Activated T-cell treated with anti-CD3 and anti-CD28 coated beads for 24 hours (primary cell): Measurements from ENCODE around the gene VIPR1.
"Not testable (repeated sequence)": the region's sequence is repeated elsewhere in the genome, so short reads cannot be mapped to it uniquely, and the experiment has no call there.

Source experiments
- DNase-seq: peaks from one replicate; pipeline ENCODE4 v3.0.0-alpha.2; 2020; ENCODE audit warnings: low read depth

VIPR1 gene

DNA sequence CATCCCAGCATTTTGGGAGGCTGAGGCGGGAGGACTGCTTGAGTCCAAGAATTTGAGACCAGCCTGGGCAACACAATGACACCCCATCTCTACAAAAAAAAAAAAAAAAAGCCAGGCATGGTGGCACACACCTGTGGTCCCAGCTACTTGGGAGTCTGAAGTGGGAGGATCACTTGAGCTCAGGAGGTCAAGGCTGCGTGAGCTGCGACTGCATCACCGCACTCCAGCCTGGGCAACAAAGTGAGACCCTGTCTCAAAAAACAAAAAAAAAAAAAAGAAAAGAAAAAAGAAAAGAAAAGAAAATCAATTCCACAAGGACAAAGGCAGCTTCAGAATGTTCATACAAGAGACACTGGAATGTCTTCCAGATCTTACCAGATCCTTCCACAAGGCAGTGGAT, 76.9 kb downstream of the VIPR1 start:
- not testable (repeated sequence) for DNase-seq

DNA sequence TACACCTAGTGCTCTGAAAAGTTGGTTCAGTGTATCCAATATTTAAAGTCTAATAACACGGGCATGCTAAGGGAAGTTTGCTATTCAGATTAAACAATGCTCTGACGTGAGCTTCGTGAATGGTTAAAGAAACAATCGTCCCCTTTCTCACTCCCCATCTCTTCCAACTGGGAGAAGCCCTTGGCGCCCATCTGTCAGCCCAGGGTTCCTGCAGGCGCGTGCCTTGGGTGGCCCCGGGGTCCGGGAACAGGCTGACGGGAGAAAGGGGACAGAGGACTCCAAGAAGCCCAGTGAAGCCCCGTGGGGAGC, 78.9 kb downstream of the VIPR1 start:
- no peak for DNase-seq

DNA sequence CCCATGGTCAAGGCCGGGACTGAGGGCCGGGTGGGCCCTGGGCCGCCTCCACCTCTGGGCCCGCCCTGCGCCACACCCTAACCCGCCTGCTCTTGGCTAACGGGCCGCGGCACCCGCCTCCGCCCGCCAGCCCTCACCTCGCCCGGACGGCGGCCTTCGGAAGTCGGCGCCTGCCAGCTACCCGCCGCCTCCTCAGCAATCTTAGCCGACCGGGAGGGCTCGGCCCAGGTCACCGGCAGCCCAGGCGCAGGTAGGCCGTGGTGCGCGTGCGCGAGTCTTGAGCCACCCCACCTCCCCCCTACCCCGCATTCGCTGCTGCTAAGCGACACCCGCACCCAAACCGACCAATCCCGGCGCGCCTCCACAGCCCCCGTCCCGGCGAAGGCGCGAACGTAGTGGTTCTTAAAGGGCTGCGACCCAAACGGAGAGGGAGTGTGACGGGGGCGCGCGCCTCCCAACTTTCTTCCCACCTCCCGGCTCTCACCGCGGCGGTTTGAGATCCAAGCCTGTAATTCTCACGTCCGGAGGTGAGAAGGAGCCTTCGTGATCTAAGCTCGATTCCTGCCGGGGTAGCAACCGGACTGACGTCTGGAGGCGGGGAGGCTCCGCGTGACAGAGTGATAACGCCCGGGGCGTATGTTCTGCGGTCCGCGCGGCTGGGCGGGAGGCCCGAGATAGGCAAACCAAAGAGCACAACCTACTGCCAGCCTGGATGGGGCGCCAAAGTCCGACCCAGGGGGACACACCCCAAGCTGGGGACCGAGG, 79.4 kb downstream of the VIPR1 start, which contains the start of gene SEC22C:
Gene SEC22C, minus strand, starts transcription at position 259 of the 765 bp plus-strand sequence. CDS start 12,921 bp downstream, outside the sequence.
- DNase-seq, result peak; percentile 94

DNA sequence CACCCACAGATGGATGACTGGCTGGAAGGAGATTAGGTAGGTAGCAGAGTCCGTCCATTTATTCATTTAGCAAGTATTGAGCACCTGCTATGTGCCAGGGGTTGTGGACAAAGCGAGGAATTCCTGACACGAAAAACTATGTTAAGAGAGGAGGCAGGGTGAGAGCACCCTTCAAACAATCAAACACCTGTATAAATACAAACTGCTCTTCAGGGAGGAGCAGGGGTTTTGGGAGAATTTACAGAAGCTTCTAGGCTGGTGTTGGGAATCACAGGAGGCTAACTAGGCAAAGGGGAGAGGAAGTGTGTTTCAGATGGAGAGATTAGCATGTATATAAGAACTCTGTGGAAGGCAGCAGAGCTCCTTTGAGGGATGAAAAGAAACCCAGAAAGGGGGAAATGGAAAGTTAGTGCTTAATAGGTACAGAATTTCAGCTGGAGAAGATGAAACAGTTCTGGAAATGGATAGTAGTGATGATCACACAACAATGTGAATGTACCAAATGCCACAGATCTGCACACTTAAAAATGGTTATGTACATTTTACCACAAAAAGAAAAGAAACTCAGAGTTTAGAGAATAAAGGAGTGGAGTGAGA, 80.1 kb downstream of the VIPR1 start:
- no peak for DNase-seq
